Right ventricle myocardium superior (tissue), 1 donor: ENCODE data around the gene IGF2BP2. TPM values are rescaled to one million over a fixed set of nuclear protein-coding genes. Genes with fewer than 3 reads are reported as not detected.
"Not testable (repeated sequence)": the region's sequence is repeated elsewhere in the genome, so short reads cannot be mapped to it uniquely, and the experiment has no call there.

ENCODE experiments used
- ATAC-seq: fragments of 200-7000 bp; cut with Tn5 transposase; one replicate; pipeline ENCODE4 v1.9.1; 2020; ENCODE audit warnings: mild to moderate bottlenecking; ENCODE audit not compliant: poor library complexity
- DNase-seq: peaks from one replicate; pipeline ENCODE4 v3.0.0-alpha.2; 2020
- intact Hi-C: fragments of 100-400 bp; cut with DNase I; formaldehyde crosslinking; loops from one replicate; pipeline ENCODE4 v1.11.2; 2022
- total RNA-seq: library from RNA; stranded (reverse); fragmentation: NEBNext Ultra II Directional; extraction: Animal tissue kit (Norgen Biotek cat#: 25700); gene quantifications from one replicate; pipeline ENCODE4 v1.2.1, GENCODE V29; 2021
- donor health status: DM: no; HTN: yes; CAD: no; lungs with severe emphysema.

IGF2BP2 gene
- total RNA-seq, 1 donor from 2014 or later = 18.7 TPM

DNA sequence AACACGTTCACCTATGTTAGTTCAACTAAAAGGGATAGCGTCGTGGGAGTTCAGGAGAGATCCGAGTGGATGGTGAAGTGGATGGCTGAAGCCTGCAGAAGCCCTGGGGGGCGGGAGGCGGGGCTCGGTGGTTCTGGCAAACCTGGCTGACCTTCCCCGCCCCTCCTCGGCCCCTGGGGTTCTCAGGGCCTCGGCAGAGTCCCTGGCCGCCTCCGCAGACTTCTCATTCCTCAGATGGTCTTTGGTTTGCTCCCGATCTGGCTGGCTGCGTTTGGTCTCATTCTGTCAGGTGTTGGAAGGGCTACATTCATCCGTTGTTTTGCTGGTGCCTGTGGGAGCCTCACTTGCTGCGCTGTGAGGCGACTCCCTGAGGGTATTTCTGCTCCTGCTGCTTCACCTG, 179.7 kb downstream of the IGF2BP2 start:
- ATAC-seq, intact Hi-C loops: not testable (repeated sequence)

DNA sequence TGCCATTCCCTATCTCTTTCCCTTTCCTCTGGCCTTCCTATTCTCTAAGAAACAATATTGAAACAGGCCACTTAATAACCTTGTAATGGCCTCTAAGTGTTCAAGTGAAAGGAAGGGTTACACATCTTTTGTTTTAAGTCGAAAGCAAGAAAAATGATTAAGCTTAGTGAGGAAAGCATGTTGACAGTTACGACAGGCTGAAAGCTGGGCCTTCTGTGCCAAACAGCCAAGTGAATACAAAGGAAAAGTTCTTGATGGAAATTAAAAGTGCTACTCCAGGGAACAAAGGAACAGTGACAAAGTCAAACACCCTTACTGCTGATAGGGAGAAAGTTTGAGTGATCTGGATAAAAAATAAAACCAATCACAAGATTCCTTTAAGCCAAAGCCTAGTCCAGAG, 184.5 kb downstream of the IGF2BP2 start:
- ATAC-seq (no peak), DNase-seq (no peak)
- intact Hi-C loops = no loop called here

More for the DNA sequence above, 179.7 kb downstream of the IGF2BP2 start:
- not testable (repeated sequence) for DNase-seq

DNA sequence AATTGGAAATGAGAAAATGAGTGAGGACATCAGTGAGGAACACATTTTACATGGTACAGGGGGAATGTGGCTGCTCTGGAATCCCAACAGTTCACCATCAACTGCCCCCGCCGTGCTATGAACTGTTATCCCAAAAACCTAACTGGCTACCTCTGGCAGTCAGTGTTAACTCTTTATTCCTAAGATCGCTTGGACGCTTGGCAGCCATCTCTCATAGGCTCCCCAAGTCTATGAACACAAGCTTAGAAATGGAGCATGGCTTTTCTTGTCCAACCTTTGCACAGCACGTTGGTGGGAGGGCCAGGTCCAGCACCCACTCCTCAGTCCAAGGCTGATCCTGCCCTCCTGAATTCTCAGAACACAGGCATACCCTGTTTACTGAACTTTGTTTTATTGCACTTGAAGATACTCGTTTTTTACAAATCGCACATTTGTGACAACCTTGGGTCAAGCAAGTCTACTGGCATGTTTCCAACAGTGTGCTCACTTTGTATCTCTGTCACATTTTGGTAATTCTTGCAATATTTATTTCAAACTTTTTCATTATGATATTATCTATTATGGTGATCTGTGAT, 185.1 kb downstream of the IGF2BP2 start:
- intact Hi-C loops = no loop called here
- DNase-seq = no peak
- no peak for ATAC-seq

DNA sequence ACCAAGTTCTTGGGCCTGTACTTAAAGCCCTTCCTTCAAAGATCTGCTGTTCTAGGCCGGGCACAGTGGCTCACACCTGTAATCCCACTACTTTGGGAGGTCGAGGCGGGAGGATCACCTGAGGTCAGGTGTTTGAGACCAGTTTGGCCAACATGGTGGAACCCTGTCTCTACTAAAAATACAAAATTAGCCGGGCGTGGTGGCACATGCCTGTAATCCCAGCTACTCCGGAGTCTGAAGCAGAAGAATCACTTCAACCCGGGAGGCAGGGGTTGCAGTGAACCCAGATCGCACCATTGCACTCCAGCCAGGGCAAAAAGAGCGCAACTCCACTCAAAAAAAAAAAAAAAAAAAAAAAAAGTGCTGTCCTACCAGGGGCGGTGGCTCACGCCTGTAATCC, 186.2 kb downstream of the IGF2BP2 start:
- DNase-seq, intact Hi-C loops: not testable (repeated sequence)

DNA sequence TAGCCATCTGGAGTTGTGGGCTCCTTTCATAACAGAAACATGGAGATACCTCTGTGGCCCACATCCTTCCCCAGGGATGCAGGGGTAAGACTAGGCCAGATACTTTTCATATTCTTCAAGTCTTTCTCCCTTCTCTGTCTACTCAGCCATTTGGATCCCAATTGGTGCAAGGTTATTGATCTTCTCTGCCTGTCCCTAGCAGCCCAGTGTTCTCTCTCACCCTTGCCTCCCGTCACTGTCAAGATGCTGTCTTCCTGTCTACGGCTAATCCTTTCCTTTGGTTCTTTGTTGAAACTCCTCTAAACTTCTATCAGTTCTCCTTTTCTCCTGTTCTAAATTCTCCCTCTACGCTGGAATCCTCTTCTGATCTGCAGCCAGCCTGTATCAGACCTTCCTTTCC, 187.5 kb downstream of the IGF2BP2 start:
- no peak for DNase-seq
- ATAC-seq = no peak
- intact Hi-C loops = no loop called here

More for the DNA sequence above, 186.2 kb downstream of the IGF2BP2 start:
- not testable (repeated sequence) for ATAC-seq

DNA sequence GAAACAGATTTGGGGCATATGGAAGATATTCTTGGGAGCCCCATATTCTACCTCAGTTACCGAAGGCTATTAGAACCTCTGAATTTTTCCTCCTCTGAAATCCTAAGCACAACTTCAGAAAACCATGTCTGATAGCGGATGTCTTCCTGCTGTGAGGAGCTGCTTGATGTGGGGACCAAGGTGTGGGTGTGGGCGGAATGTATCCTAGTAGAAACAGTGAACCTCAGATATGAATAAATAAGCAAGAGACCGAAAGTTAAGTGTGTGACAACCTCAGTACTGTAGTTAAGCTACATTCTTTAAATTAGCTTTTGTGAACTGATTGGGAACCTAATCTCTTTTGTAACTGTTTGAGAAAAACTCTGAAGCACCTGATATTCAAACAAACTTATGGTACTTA, 191.8 kb downstream of the IGF2BP2 start:
- DNase-seq (no peak), ATAC-seq (no peak)
- intact Hi-C loops = no loop called here

DNA sequence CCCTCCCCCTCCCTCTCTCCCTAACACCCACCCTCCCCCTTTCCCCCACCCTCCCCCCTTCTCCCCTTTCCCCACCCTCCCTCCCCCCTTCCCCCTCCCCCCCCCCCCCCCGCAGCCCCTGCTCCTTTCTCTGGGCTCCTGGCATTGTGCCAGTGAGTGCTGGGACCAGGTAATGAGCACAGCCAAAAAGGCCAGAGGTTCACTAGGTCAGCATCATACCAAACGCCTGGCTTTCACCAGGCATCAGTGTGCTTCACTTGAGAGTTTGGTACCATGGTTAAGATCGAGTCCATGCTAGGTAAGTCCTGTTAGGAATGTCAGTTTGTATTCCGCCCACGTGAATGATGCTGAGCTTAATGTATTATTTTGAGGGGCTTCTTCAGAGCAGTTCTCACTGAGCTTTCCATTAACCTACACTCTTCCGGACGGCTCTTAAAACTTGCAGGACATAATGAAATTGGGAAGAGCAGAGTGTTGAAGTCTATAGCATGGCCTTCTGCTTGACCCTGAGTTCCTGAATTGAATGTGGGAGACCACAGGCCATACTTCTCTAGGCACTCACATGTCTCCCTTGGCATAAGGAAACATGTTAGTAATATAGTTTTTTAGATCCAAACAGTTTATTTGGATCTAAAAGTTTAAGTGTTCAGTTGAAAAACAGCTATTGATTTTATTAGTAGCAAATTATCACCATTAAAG, 193.2 kb downstream of the IGF2BP2 start:
- intact Hi-C loops = no loop called here
- peak; percentile 35 for DNase-seq
- no peak for ATAC-seq

DNA sequence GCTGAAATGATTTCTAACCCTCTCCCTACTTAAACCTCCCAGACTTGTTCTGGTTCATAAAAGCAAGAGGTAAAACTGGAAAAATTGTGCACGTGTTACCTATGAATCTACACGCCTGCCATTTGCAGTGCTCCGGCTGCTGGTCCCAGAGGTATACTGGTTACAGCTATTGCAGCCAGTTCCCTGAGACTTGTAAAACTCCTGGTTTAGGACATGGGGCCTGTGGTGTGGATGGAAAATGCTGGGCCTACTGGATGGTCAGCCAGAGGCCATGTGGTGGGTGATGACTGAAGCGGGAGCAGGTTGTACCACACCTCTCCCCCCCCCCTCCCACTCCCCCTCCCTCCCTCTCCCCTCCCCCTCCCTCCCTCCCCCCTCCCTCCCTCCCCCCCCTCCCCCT, 193.7 kb downstream of the IGF2BP2 start:
- intact Hi-C loops = no loop called here
- DNase-seq (peak; percentile 36), ATAC-seq (peak; percentile 47)

DNA sequence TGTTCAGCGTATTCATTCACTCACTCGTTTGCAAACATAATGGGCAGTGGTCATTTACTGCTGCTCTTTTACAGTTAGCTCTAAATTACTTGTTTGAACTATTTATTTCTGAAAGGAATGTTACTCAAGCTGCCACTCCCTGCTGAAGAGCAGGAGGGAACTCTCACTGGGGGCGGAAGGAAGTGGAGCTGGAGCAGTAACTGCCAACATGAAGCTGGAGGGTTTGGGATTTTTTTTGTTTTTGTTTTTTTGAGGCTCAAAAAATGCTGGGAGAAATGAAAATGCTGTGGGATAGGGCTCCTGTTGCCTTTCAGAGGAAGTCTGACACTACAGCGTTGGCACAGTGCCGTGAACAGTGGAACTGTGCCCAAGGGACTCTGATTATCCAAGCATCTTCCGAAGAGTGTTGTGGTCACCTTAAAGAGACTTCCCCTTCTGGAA, 194.6 kb downstream of the IGF2BP2 start:
- intact Hi-C loops = no loop called here
- peak; percentile 84 for DNase-seq
- ATAC-seq = peak; percentile 81

DNA sequence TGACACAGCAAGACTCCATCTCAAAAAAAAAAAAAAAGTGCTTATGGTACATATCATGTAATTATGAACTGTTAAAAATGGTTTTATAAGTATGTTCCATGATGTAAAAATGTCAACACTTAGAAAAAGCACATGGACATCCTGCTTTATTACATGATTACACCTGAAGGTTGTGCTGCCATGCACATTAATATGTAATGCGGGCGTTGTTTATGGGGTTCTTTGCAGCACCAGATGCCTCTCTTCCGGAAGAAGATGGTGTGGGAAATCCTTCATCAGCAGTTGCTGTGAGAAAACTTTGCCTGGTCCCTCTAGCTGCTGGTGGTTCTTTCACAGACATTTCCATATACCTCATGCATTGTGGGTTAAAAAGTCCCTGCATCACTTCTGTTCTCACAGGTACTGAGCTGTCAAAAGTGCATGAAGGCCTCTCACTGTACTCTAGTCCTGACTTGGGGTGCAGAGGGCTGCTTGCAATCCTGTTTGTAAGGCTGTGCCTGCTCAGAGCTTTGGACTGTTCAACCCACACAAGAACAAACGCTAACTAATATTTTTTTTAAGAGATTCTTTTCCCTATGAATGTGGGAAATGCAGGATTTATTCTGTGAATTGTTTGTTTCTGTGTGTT, 195.2 kb downstream of the IGF2BP2 start:
- intact Hi-C loops = no loop called here
- DNase-seq (no peak), ATAC-seq (no peak)

DNA sequence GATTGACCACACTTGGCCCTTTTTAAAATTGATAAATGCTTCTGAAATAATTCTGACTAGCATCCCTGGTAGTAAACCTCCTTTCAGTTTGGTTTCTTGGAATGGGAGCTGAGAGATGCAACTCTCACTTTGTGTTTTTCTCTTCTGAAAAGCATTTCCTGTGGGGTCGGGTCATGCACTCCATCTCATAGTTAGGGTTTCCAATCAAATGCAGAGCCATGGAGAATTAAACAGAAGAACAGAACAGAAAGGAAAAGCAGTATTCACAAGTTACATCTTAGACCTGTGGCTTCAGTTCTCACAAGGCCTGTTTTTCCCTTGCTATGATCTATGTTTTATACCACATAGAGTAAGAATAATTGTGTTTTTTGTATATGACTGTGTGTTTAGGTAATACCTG, 199.1 kb downstream of the IGF2BP2 start:
- ATAC-seq (no peak), DNase-seq (no peak)
- intact Hi-C loops = no loop called here

DNA sequence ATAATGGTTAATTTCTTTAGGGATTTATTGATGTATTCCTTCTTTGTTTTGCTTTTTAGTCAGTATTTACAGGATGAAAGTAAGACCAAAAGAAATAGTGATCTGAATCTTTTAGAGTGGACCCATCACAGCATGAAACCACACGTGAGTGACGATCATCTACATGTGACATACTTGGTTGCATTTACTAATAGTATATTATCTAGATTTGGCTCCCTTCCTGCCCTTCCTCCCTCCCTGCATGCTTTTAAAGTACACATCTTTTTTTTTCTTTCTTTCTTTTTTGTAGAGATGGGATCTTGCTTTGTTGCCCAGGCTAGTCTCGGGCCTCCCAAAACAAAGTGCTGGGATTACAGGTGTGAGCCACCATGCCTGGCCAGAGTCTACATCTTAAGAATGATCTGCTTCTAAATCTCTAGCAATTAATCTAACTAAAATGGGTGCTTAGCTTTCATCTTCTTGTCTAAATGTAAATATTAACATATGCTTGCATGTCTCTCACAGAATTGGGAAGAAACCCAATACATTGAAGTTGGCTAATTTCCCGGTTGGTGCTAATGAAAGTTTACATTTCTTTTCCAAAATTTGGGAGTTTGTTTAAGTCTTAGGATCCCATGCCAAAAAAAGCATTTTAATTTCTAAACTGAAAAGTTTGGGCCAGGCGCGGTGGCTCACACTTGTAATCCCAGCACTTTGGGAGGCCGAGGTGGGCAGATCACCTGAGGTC, 200.7 kb downstream of the IGF2BP2 start:
- DNase-seq (no peak), ATAC-seq (no peak)
- intact Hi-C loops = no loop called here

DNA sequence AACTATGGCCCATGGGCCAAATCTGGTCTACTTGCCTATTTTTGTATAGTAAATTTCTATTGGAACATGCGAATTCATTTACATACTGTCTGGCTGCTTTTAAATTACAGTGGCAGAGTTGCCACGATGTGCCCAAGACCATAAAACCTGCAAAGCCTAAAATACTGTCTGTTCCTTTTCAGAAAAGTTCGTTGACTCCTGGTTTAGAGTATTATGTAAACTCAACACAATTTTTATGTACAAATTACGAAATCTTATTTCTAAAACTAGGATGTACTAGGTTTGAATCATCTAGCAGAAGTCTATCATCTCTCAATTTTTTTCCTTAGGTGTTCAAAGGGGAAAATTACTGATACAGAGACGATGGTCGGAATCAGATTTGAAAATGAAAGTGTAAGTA, 211.8 kb downstream of the IGF2BP2 start:
- DNase-seq = no peak
- ATAC-seq = no peak
- intact Hi-C loops = no loop called here

DNA sequence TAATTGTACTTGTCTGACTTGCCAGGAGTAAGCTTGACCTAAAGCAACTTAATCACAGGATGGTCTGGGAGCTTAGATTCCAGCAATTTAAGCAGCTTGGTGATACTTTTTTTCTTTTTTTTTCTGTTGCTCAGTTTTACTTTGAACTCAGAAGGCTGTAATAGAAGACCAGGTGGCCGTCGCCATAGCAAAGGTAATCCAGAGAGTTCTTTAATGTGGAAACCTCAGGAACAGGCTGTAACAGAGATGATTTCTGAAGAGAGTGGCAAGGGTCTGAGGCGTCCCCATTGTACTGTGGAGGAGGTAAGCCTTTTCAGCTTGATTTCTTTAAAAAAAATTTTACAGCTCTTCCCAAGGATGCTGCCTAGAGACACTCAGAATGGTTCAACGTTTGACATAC, 218.6 kb downstream of the IGF2BP2 start:
- intact Hi-C loops = no loop called here
- ATAC-seq (no peak), DNase-seq (no peak)

DNA sequence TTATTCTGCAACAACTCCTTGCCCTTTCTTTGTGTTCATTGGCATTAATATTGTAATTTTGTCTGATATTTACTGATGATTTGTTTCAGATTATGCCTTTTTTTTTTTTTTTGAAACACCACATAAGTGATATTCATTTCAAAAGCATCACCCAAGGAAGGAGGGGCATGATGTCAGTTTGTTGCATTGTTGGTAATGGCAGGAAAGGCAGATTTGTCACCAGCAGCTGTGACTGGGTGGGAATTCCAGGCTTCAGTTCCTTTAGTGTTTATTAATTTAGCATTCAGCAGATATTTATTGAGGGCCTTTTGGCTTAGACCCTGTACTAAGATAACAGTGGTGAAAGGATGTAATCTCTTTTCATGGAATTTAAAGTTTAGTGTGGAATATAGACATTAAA, 219.3 kb downstream of the IGF2BP2 start:
- DNase-seq = no peak
- no peak for ATAC-seq
- intact Hi-C loops = no loop called here

DNA sequence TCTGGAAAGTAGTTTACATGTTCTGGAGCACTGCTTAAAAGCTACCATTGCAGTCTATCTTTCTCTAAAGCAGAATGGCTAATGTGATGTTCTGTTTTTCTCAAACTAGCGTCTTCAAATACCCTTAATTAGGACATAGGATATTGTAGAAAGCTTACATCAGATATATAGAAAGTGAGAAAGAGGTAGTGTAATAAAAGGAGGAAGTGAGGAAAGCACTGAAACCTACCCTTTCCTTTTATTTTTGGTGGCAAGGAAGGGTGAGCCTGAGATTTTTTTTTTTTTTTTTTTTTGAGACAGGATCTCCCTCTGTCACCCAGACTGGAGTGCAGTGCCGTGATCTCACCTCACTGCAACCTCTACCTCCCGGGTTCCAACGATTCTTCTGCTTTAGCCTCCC, 229.3 kb downstream of the IGF2BP2 start:
- ATAC-seq = no peak
- intact Hi-C loops = no loop called here
- DNase-seq = no peak

DNA sequence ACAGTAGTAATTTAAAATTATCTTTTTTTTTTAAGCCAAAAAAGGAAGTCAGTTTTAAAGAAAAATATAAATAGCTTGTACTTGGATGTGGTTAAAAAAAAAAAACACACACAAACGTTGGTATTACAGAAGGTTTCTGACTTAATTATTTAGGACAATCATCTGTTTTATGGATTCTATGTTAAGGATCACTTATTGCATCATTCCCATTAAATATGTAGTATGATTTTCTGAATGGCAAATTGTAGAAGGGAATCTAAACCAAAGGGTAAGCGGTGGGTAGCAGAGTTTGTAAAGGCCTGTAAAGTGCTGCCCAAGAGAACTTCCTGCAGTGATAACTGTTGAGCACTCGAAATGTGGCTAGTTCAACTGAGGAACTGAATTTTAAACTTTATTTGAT, 230.8 kb downstream of the IGF2BP2 start:
- intact Hi-C loops = no loop called here
- DNase-seq (no peak), ATAC-seq (no peak)
